GM12892 (cell line): ENCODE results near the gene PHACTR2.

Experiments
- POLR2A ChIP-seq: IDR thresholded peaks from 2 replicates; pipeline ENCODE4 v1.6.1; 2011; ENCODE audit warnings: low read depth, low read length, control low read depth
- POLR2AphosphoS5 ChIP-seq: IDR thresholded peaks from 2 replicates; pipeline ENCODE4 v1.6.1; 2011; ENCODE audit warnings: low read depth, low read length, control low read depth
- TAF1 ChIP-seq: IDR thresholded peaks from 2 replicates; pipeline ENCODE4 v1.6.1; 2011; ENCODE audit warnings: low read depth, mild to moderate bottlenecking, control low read depth, low read length, borderline replicate concordance

DNA sequence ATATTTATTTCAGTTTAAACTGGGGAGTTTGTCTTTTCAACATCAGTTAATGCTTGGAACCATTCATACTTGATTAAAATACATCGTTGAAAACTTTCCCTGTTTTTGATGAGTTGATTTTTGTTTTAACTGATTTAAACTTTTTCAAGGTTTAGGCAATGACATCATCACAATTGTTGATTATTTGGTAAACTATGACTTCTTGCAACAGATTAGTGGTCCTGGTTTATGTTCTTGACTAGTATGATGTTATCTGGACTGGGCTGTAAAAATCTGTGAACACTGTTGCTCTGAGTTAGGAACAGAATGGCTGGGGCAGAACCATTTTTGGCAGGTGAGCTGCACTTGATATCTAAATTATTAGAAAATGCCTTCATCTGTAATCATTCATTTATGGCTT lies 186.5 kb downstream of the PHACTR2 start, which contains the start of gene ZC2HC1B:
- TF ChIP-seq TAF1 (no peak), POLR2A (no peak), POLR2AphosphoS5 (no peak)
